ENCODE results near the gene LST1.

Gene LST1

DNA sequence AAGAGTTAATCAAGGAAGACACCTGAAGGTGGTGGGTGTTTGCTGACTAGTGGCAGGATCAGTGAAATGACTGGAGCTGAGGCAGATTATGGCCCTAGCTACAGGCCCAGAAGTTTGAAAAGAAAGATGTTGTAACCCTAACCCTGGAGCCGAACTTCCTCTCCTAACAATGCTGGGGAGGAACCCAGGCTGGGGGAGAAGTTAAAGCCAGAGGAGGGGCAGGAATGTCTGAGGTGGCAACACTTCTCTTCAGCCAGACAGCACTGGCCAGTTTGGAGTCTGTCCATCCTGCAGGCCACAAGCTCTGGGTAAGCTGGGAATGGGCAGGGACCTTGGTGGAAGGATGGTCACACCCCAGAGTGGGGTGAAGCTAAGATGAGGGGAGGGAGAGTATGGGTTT, at the start of gene LST1:
Gene LST1, plus strand, starts transcription at position 270 of the 400 bp plus-strand sequence. CDS start 1,023 bp downstream, outside the sequence.
- no peak for DNase-seq

DNA sequence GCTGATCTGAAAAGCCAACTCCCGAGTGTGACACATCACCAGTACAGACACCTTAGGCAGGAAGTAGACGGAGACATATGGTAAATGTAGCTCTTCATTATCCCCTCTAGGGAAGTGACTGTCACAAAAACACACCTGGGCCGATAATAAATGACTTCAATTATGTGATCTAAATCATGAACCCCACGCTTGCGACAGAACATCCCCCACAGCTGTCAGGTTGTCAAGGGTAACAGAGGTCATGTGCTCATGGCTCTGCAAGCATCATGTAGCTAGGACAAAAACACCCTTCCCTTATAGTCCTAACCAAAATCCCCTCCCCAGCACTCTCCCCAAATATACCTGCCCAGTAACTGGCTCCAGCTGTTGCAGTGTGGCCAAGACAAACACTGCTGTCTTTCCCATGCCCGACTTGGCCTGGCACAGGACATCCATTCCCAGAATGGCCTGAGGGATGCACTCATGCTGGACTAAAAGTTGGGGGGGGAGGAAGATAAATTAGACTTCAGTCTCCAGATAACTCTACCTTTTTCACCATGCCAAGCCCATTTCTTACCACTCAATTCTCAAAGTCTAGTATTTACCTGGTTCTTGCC, 47.2 kb upstream of the LST1 start:
- no peak for DNase-seq

- no peak for DNase-seq
Measured at GRCh38 chr6:31540640-31541039, 45.4 kb upstream of the LST1 start.

DNA sequence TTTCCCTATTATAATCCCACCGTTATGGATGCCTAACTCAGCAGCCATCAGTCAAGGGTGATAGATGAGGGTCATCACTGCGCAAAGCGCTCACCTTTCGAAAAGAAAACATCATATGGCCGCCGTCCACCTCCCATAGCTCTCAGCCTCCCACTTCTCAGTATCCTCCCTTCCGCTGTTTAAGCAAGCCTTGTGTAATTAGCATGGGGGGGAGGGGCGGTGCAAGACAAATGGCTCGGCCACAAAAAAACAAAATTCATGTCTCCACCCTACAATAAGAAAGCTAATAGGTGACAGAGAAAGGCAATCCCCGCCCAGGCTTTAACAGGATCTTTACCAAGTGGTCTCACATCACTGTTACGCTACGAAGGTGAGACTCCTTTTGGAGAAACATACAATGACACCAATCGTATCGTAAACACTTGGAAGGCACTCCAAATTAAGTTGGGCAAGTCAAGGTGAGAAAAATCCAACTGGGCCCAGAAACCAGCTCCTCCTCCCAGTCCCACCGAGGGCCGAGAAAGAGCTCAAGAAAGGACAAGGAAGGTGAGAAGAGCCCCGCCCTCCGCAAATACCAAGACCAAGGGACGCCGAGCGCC, 44.9 kb upstream of the LST1 start:
- DNase-seq = peak; percentile 71

DNA sequence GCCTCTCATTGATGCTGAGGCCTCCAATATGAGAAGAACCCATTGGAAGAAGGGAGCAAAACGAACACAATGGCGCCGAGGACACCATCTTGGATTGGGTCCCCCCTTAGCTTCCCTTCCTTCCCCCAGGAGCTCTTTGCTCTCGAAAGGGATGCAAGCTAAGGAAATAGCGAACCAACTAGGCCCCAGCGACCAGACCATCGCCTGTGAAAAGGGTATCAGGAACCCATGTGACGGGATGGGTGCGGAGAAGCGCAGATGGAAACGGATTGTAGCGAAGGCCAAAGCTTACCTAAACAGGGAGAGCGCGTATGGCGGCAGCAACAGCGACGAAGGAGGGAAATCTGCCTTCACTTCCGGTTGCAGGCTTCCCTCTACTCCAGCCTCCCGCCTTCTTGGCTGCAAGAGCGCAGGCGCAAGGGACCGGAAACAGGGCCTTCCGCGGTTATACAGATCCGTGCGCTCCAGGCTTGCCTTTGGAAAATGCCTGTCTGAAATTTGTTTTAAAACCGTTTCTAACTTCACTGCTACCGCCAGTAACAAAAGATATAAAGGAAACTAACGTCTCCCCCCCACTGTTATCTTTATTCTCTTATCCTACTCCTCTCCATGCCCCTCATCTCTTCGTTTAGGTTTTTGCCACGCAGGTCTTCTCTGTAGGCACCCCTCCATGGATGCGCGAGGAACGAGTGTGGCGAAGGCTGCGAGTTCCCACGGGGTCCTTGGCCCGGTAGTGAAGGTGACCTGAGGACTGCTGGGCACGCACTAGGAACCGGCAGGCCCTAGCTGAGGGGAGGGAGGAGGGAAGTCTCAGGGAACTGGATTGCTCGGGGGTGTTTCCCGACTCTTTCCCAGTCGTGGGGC, 44.2 kb upstream of the LST1 start, which contains the start of gene DDX39B:
Gene DDX39B, minus strand, starts transcription at position 346 of the 864 bp plus-strand sequence. CDS start 1,471 bp downstream, outside the sequence.
- DNase-seq = peak; percentile 95

GRCh38 chr6:31543639-31544038, 42.4 kb upstream of the LST1 start:
- DNase-seq = no peak

DNA sequence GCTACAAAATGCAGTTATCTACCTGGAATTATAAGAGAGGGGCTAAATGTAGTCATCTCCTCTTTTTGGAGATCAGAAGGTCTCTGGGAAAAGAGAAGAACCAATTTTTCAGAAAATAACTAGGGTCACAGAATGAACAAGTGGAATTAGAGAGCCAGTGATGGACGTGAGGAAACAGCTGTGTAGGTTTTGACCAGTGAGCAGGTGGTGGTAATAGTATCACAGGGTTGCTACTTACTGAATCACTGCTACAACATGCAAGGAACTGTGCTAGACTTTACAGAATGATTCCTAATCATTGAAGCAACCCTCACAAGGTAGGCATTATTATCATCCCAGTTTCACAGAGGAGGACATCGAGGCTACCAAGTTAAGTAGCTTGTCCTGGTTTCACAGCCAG, 41.4 kb upstream of the LST1 start:
- no peak for DNase-seq

GRCh38 chr6:31545291-31545690, 40.8 kb upstream of the LST1 start:
- DNase-seq = no peak

DNA sequence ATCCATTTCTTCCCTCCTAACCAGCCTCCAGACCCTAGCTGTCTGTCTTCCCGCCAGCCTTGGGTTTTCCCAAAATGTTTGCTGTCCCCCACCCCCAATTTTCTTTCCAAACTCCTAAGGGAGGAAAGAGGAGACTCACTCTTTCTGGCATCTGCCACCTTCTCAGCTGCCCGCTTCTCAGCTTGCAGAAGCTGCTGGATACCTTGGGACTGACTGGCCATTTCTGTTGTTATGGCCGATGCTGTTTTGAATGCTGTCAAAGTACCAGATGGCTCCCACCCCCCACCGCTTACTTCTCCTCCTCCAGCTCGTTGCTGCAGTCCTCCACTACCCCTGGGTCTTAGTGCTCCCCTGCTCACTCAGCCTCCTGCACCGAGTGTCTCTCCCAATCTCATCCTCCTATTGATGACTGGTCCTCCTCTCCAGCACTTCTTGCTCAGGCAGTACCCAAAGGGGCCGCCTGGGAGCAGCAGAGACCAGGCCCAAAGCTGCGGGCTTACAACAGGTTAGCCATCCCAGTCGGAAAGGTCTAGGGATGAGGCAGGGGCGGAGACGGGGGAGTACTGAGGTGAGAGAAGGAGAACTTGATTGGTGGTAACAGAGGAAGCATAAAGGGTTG, 39.6 kb upstream of the LST1 start, which contains the start of gene ATP6V1G2:
Gene ATP6V1G2, minus strand, starts transcription at position 270 of the 619 bp plus-strand sequence. Its CDS starts 49 bp downstream, at position 221.
- peak; percentile 85 for DNase-seq

DNA sequence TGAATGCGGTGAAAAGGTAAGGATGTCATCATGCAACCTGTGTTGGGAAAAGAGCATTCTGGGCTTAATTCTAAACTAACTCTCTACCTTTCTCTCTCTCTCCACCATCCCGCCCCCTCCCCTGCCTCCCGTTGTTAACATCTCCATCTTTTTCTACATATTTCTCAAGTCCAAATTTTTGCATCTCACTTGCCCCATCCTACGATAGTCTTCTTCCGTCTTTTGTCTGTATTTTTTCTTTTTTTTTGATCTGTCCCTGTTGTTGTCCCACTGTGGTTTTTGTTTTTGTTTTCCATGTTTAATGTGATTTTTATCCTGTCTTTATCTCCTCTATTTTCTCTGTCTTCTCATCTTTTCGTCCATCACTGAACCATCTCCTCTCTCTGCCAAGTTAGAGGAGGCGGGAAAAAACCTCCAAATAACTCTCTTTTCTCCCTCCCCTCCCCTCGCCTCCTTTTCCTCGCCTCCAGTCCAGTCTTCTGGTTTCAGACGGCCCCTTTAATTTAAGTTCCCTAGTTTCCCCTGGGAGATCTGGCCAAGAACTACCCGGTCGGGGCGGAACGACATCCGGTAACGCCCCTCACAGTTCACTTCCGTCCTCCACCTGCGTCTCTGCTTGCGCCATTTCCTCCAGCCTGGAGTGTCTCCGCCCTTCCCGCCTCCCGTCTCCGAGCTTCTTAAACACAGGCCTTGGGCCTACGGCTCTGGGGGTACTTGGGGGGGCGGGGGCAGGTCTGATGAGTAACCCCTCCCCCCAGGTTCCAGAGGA, 38.9 kb upstream of the LST1 start, which contains the start of gene NFKBIL1:
Gene NFKBIL1, plus strand, starts transcription at position 651 of the 769 bp plus-strand sequence. Its CDS starts 87 bp downstream, at position 738.
- peak; percentile 91 for DNase-seq

DNA sequence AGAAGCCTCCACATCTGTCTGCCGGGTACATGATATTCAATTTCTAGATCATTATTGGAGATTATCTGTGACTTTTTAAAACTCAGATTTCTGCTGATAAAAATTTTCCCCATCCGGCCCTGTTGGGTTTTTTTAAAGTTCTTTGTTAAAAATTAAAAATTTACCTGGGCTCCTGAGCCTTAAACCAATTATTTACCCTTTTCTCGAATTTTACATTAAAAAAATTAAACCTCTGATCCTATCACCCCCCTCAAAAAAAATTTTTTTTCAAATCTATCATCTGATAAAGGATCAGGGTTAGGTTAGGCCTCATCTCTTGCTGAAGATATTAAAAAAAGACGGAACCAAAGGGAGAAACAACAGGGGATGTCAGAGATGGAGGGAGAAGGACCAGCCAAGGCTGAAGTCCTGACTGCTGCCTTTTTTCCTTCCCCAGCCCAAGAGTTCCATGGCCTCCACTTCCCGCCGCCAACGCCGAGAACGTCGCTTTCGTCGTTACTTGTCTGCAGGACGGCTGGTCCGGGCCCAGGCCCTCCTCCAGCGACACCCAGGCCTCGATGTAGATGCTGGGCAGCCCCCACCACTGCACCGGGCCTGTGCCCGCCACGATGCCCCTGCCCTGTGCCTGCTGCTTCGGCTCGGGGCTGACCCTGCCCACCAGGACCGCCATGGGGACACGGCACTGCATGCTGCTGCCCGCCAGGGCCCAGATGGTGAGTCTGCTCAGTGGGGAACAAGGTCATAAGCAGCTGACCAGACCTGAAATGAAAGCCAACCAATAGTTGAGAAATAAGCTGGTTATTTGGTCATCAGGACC, 38.1 kb upstream of the LST1 start:
- DNase-seq = no peak

DNA sequence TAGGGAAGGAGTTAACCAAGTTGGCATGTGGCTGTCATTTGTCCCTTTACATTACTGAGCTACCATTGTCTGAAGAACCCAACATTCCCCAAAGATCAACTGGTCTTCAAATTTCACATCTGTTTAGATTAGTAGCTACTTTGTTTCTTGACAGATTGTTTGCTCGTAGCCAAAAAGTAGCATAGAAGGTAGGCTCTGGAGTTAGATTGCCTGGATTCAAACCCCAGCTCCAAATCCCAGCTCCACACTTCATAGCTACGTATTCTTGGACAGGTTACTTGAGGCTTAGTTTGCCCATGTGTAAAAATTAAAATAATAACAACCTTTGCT, 37.6 kb upstream of the LST1 start:
- DNase-seq = no peak

DNA sequence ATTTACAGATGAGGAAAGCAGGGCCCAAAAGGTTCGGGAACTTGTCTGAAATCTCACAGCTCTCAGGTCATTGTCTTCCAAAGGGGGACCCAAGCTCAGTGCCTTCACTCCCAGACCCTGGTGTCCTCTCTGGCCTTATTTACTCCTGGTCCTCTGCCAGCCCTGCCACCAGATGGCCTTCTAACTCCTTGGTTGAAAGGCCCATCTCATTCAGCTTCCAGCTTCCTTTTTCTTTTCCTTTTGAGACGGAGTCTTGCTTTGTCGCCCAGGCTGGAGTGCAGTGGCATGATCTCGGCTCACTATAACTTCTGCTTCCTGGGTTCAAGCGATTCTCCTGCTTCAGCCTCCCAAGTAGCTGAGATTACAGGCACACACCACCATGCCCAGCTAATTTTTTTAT, 34.7 kb upstream of the LST1 start:
- peak; percentile 79 for DNase-seq

- no peak for DNase-seq
Measured at GRCh38 chr6:31556307-31556706, 29.8 kb upstream of the LST1 start.

DNA sequence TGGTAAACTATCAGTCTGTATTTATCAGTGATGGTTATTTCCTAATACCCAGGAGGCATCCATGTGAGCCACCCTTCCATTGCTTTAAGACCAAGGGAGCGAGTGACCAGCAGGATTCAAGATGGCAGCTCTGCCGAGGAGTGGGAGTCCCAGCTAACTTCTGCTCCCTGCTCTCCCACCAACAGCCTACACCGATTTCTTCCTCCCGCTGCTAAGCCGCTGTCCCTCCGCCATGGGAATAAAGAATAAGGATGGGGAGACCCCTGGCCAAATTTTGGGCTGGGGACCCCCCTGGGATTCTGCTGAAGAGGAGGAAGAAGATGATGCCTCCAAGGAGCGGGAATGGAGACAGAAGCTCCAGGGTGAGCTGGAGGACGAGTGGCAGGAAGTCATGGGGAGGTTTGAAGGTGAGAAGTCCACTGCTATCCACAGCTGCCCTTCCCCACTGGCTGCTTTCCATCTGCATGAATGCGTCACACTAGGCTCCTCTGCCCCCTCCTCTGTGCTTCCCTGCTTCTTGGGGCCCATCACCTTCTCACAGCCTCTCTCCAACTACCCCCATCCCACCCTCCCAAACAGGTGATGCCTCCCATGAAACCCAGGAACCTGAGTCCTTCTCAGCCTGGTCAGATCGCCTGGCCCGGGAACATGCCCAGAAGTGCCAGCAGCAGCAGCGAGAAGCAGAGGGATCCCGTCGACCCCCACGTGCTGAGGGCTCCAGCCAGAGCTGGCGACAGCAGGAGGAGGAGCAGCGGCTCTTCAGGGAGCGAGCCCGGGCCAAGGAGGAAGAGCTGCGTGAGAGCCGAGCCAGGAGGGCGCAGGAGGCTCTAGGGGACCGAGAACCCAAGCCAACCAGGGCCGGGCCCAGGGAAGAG, 28.4 kb upstream of the LST1 start:
- no peak for DNase-seq

DNA sequence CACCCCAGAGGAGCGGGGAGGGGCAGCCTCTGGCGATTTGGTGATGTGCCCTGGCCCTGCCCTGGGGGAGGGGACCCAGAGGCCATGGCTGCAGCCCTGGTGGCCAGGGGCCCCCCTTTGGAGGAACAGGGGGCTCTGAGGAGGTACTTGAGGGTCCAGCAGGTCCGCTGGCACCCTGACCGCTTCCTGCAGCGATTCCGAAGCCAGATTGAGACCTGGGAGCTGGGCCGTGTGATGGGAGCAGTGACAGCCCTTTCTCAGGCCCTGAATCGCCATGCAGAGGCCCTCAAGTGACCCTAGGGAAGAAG, 27.8 kb upstream of the LST1 start:
- DNase-seq = no peak

DNA sequence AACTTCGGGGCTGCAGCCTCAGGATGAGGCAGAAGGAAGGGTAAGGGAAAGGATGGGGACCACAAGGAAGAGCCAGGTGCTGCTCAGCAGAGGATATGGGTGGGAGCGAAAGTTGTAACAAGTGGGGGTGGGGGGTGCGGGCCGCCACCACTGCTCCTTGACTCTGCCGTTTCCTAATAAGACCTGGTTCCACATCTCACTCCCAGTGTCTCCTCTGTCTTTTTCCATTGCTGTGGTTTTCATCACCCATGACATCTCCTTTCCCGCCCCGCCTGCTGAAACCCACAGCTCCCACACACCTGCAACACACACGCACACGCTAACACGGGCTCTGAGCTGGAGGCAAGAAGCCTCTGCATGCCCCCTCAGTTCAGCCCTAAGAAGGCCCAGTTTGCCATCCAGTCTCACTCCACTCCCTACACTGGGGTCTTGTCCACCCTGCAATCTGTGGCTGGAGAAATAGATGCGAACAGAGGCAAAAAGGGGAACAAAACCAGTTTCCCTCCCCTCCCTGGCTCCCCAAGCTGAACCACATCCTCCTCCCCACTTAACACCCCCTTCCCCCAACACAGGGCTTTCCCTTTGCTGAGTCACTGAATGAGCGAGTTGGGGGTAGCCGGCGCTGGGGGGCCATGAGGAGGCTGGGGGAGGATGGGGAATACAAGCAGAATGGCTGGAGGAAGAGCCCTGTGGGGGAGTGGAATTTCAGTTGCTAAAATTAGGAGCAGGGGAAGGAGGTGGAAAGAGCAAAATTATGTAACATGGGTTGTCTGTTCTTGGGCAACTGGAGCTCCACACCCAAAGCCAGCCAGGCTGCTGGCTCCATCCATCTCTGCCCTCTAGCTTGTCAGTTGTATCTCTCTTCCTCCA, 27.2 kb upstream of the LST1 start:
- peak; percentile 73 for DNase-seq

GRCh38 chr6:31559606-31559957, 26.5 kb upstream of the LST1 start:
- no peak for DNase-seq

- DNase-seq = peak; percentile 69
Measured at GRCh38 chr6:31559958-31560696, 25.9 kb upstream of the LST1 start.
